G401.6 (cell line): Measurements from ENCODE around the gene RNF115.
"Not testable (repeated sequence)": the region's sequence is repeated elsewhere in the genome, so short reads cannot be mapped to it uniquely, and the experiment has no call there.

Experiments used
- FAIRE-seq: peaks from 2 replicates; lab custom pipeline; 2012; peaks lifted over from hg19 to GRCh38; lab: Jason Lieb, UNC

Gene RNF115

GRCh38 chr1:145730467-145730866 lies 93.4 kb downstream of the RNF115 start:
- no peak for FAIRE-seq

GRCh38 chr1:145729666-145730436 lies 94.0 kb downstream of the RNF115 start:
- FAIRE-seq = no peak

- no peak for FAIRE-seq
These were observed 94.7 kb downstream of the RNF115 start for GRCh38 chr1:145729196-145729595.

- FAIRE-seq = not testable (repeated sequence)
These were observed 97.7 kb downstream of the RNF115 start for GRCh38 chr1:145726193-145726592.

- FAIRE-seq = no peak
These were observed 102.8 kb downstream of the RNF115 start for GRCh38 chr1:145720878-145721671.

GRCh38 chr1:145720556-145720877 lies 103.4 kb downstream of the RNF115 start:
- no peak for FAIRE-seq

- no peak for FAIRE-seq
These were observed 104.4 kb downstream of the RNF115 start, which contains the start of gene CD160 for GRCh38 chr1:145719230-145720079. Gene CD160, plus strand, starts transcription at chr1:145719499. Its CDS starts 8,829 bp downstream, at chr1:145728328.

GRCh38 chr1:145718465-145718864 lies 105.4 kb downstream of the RNF115 start:
- FAIRE-seq = not testable (repeated sequence)

GRCh38 chr1:145717833-145718232 lies 106.1 kb downstream of the RNF115 start:
- no peak for FAIRE-seq

- FAIRE-seq = no peak
These were observed 107.1 kb downstream of the RNF115 start for GRCh38 chr1:145716641-145717345.

- FAIRE-seq = no peak
These were observed 109.3 kb downstream of the RNF115 start for GRCh38 chr1:145714524-145715111.

- FAIRE-seq = no peak
These were observed 112.7 kb downstream of the RNF115 start for GRCh38 chr1:145711213-145711651.

GRCh38 chr1:145710291-145711027 lies 113.4 kb downstream of the RNF115 start:
- FAIRE-seq = no peak

- no peak for FAIRE-seq
These were observed 115.8 kb downstream of the RNF115 start for GRCh38 chr1:145708063-145708462.

- no peak for FAIRE-seq
These were observed 116.6 kb downstream of the RNF115 start, which contains the start of gene PDZK1 for GRCh38 chr1:145707183-145707867. Gene PDZK1, minus strand, starts transcription at chr1:145707368. Its CDS starts 19,347 bp downstream, at chr1:145688021.

- FAIRE-seq = no peak
These were observed 117.7 kb downstream of the RNF115 start for GRCh38 chr1:145706086-145706664.

- FAIRE-seq = no peak
These were observed 118.3 kb downstream of the RNF115 start for GRCh38 chr1:145705622-145706021.

GRCh38 chr1:145702826-145703225 lies 121.1 kb downstream of the RNF115 start:
- no peak for FAIRE-seq

- no peak for FAIRE-seq
These were observed 121.8 kb downstream of the RNF115 start for GRCh38 chr1:145702052-145702451.
